Dendritic cell treated with granulocyte-macrophage colony-stimulating factor and Interleukin-4, amounts not matched to agents 40 ng/mL and 50 ng/mL, for 4 days (primary cell): ENCODE data around the gene CLCA1.

Experiments
- H3K27ac Mint-ChIP-seq: one replicate; pipeline ENCODE4 v1.8.0; 2022; ENCODE audit warnings: mild to moderate bottlenecking, mixed read lengths
- H3K27me3 Mint-ChIP-seq: one replicate; pipeline ENCODE4 v1.8.0; 2022; ENCODE audit warnings: mild to moderate bottlenecking, mixed read lengths
- H3K36me3 Mint-ChIP-seq: one replicate; pipeline ENCODE4 v1.8.0; 2022; ENCODE audit warnings: low read depth, mixed read lengths
- H3K4me1 Mint-ChIP-seq: one replicate; pipeline ENCODE4 v1.8.0; 2022; ENCODE audit warnings: low read depth, mixed read lengths
- H3K4me3 Mint-ChIP-seq: one replicate; pipeline ENCODE4 v1.8.0; 2022; ENCODE audit warnings: mild to moderate bottlenecking, moderate library complexity, mixed read lengths
- H3K9me3 Mint-ChIP-seq: one replicate; pipeline ENCODE4 v1.8.0; 2022; ENCODE audit warnings: mixed read lengths
- intact Hi-C: fragments of 100-400 bp; cut with micrococcal nuclease; formaldehyde crosslinking; loops from one replicate; pipeline ENCODE4 v1.15.0; 2022

Gene CLCA1

DNA sequence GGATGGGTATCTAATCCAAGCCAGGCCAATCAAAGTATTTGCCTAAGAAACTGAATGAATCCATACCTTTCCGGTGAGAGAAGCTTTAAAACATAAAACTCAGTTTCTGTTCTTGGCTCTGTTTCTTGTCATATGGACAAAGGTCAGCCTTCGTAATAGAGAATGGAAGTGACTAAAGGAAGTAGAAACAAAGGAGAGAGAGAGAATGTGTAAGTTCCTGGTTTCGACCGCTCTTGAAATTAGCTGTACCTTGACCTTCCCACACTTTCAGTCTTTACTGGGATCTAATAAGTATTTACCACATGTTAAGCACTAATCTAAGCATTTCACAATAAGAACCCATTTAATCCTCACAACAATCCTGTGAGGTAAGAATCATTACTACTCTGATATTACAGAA is 58.6 kb downstream of the CLCA1 start:
- H3K27ac Mint-ChIP-seq, result no peak overlapping the region
- no peak overlapping the region for H3K4me3 Mint-ChIP-seq
- intact Hi-C loops, result no loop called here
- no peaks in the 10 kb centered on the region for H3K36me3 Mint-ChIP-seq
- H3K27me3 Mint-ChIP-seq, result no peaks in the 10 kb centered on the region
- no peaks in the 10 kb centered on the region for H3K9me3 Mint-ChIP-seq
- H3K4me1 Mint-ChIP-seq, result no peaks in the 10 kb centered on the region

DNA sequence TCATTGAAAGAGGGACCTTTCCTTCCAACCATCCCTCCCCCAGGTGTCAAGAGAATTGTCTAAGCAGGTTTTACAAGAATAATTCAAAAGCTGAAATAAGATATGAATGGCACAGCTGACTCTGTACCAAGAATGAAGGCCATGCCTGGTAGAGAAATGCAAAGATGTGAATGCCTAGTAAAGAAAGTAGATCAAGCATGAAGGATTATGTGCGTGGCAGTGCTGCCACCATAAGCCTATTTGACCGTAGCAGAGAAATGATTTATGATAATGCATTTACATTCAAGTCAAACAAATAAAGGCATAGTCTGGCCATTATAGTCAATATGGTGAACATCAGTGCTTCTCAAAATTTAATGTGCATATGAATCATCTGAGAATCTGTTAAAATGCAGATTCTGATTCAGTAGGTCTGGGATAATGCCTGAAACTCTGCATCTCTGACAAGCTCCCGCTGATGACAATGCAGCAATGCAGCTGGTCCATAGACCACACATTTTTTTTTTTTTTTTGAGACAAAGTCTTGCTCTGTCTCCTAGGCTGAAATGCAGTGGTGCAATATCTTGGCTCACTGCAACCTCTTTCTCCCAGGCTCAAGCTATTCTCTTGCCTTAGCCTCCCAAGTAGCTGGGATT is 61.6 kb downstream of the CLCA1 start:
- Mint-ChIP-seq H3K4me3 (no peak overlapping the region), H3K4me1 (no peaks in the 10 kb centered on the region), H3K27ac (no peak overlapping the region), H3K9me3 (no peaks in the 10 kb centered on the region), H3K36me3 (no peaks in the 10 kb centered on the region), H3K27me3 (no peaks in the 10 kb centered on the region)
- intact Hi-C loops, result no loop called here

DNA sequence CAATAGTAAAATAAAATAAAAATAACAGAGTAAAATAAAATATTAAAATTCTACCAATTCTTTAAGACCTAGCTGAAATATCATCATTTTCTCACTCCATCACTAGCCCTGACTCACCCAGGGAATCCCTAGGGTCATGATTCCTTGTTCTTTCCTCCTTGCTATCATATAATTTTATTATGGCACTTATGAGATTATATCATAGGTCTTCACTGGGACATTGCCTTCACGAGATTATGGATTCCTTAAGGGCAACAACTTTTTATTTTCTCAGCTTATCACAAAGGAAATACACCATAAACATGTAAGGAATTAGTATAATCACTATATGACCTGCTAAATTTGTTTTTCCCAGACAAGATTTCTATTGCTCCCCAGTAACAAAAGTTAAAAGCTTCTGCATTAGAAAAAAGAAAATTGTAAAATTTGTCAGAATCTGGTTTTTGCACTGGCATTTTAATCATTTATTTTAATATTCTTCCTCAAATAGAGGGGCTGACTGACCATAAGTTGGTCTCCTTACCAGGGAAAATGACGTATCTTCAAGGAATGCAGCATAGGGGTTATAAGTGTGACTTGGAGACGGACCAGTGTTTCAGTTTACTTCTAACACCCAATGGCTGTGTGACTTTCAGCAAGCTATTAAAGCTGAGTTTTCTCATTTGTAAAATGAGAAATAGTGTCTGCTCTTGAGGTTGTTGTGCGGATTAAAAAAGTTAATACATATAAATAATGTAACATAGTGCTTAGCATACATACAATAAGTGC is 69.4 kb downstream of the CLCA1 start:
- no peaks in the 10 kb centered on the region for H3K4me1 Mint-ChIP-seq
- no peaks in the 10 kb centered on the region for H3K27me3 Mint-ChIP-seq
- no peaks in the 10 kb centered on the region for H3K9me3 Mint-ChIP-seq
- intact Hi-C loops, result no loop called here
- H3K4me3 Mint-ChIP-seq, result no peak overlapping the region
- no peaks in the 10 kb centered on the region for H3K36me3 Mint-ChIP-seq
- H3K27ac Mint-ChIP-seq, result no peak overlapping the region

DNA sequence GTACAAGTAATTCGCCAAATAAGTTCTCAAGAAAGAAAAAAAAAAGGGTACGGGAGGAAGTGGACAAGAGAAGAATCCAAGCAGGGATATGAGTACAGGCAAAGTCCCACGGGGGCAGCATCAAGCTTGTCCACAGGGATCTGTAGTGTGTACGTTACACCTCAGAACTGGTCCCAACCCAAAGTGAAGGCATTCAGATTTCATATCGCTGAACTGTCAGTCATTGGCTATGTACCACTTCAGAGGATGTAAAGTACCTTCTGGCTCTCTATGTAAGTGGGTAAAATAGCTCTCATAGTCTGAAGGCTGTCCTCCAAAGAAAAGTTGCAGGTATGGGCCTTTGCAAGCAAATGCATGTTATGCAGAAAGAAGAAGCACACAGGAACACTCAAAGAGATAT is 70.0 kb downstream of the CLCA1 start:
- Mint-ChIP-seq H3K36me3 (no peaks in the 10 kb centered on the region), H3K9me3 (no peaks in the 10 kb centered on the region), H3K27ac (no peak overlapping the region), H3K27me3 (no peaks in the 10 kb centered on the region), H3K4me3 (no peak overlapping the region), H3K4me1 (no peaks in the 10 kb centered on the region)
- intact Hi-C loops, result no loop called here

DNA sequence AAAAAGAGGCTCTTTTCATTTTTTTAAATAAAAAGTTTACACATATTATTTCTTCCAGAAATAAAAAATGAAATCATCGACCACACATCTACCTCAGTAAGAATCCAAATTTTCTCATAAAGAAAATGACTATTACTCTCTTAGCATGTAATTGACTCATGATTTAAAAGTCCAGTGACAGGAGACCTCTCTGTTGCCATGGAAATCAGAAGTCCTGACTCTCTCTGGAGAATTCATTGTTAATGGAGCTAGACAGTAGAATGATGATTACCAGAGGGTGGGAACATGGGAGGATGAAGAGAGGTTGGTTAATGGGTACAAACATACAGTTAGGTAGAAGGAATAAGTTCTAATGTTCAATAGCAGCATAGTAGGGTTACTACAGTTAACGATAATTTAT is 73.1 kb downstream of the CLCA1 start:
- H3K36me3 Mint-ChIP-seq, result no peaks in the 10 kb centered on the region
- intact Hi-C loops, result no loop called here
- H3K27ac Mint-ChIP-seq, result no peak overlapping the region
- no peaks in the 10 kb centered on the region for H3K4me1 Mint-ChIP-seq
- no peak overlapping the region for H3K4me3 Mint-ChIP-seq
- peaks cover 11% of the 10 kb centered on the region for H3K9me3 Mint-ChIP-seq
- no peaks in the 10 kb centered on the region for H3K27me3 Mint-ChIP-seq

DNA sequence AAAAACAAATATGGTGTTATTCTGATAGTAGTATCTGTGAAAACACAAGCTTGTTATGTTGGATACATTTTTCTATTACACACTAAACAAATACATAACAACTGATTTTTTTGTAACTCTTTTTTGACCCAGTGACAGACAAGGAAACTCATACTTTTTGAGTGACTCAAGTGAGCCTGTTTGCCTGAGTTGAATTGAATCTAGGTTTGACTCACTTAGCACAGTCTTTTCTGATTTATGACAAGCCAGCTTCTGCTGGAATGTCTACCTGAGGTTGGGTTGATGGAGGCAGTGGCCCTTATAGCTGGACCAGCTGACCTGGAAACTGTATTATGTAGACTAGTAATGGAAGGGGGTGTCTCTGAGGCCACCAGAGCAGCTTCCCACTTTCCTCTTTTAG is 73.9 kb downstream of the CLCA1 start:
- Mint-ChIP-seq H3K4me1 (no peaks in the 10 kb centered on the region), H3K4me3 (no peak overlapping the region), H3K9me3 (peaks cover 11% of the 10 kb centered on the region), H3K27ac (no peak overlapping the region), H3K36me3 (no peaks in the 10 kb centered on the region), H3K27me3 (no peaks in the 10 kb centered on the region)
- intact Hi-C loops, result no loop called here

DNA sequence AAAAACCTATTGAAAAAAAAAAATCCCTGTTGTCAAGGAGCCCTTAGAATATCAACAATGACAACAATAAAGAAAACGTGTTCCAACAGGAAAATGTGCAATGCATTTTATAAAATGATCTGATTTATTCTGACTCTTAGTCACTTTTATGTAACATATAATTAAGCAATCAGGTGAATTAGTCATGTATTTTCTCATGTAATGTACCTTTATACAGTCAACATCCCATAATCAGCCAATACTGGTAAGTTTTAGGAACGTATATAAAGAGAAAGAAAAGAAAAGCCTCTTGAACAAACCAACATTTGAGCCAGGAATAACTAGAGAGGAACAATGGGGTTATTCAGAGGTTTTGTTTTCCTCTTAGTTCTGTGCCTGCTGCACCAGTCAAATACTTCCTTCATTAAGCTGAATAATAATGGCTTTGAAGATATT is 78.1 kb downstream of the CLCA1 start, which contains the start of gene CLCA4:
Gene CLCA4, plus strand, starts transcription at position 292 of the 435 bp plus-strand sequence. Its CDS starts 42 bp downstream, at position 334.
- Mint-ChIP-seq H3K9me3 (peaks cover 20% of the 10 kb centered on the region), H3K27ac (no peak within 1 kb of the TSS), H3K4me3 (no peak within 1 kb of the TSS), H3K4me1 (no peaks in the 10 kb centered on the region), H3K36me3 (no peaks in the 10 kb centered on the region), H3K27me3 (no peaks in the 10 kb centered on the region)
- intact Hi-C loops, result no loop called here

DNA sequence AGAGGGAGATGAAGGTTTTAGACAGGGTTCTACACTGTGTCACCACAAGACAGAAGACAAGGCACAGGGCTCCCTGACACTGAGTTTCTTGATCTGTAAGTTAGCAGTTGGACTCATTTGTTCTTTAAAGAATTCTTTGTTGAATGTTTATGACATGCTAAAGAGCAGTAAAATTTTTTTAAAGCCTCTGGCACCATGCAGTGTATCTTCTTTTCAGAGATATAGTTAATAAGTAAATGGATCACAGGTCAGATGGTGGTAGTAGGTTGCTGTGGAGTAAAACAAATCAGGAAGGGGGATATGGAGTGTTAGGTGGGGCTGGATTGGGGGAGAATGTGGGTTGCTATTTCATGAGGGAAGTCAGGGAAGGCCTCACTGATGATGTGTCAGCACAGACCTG is 80.1 kb downstream of the CLCA1 start:
- H3K4me1 Mint-ChIP-seq, result no peaks in the 10 kb centered on the region
- H3K4me3 Mint-ChIP-seq, result no peak overlapping the region
- H3K9me3 Mint-ChIP-seq, result peaks cover 41% of the 10 kb centered on the region
- H3K27ac Mint-ChIP-seq, result no peak overlapping the region
- H3K36me3 Mint-ChIP-seq, result no peaks in the 10 kb centered on the region
- H3K27me3 Mint-ChIP-seq, result no peaks in the 10 kb centered on the region
- intact Hi-C loops, result no loop called here
